PFSK-1 (cell line): ENCODE results near the gene GFI1.

Source experiments
- FOXP2 ChIP-seq: optimal IDR thresholded peaks from 2 replicates; pipeline ENCODE3; 2011; ENCODE audit warnings: borderline replicate concordance, control low read depth, inconsistent platforms; ENCODE audit not compliant: insufficient read depth; ENCODE audit errors: extremely low read length, extremely low read depth
- POLR2AphosphoS5 ChIP-seq: IDR thresholded peaks from 2 replicates; pipeline ENCODE4 v1.6.1; 2012; ENCODE audit warnings: low read depth, mild to moderate bottlenecking, control low read depth, low read length, moderate library complexity
- SIN3A ChIP-seq: IDR thresholded peaks from 2 replicates; pipeline ENCODE4 v1.6.1; 2012; ENCODE audit warnings: mild to moderate bottlenecking, low read length, moderate library complexity, borderline replicate concordance; ENCODE audit not compliant: insufficient read depth
- TAF1 ChIP-seq: IDR thresholded peaks from 2 replicates; pipeline ENCODE4 v1.6.1; 2012; ENCODE audit warnings: low read length, control low read depth, borderline replicate concordance; ENCODE audit not compliant: insufficient read depth
- TF ChIP-seq, protein P1 (sequence below), 2 experiments: IDR thresholded peaks; 2 replicates each; pipeline versions ENCODE4 v1.6.1 to v1.8.0; 2011 to 2012; ENCODE audit warnings: low read depth in 2 of 2, low read length in 2 of 2, control low read depth in 1 of 2, inconsistent platforms in 1 of 2, mild to moderate bottlenecking in 1 of 2, moderate library complexity in 1 of 2; ENCODE audit not compliant: insufficient read depth in 1 of 2

The GFI1 gene

DNA sequence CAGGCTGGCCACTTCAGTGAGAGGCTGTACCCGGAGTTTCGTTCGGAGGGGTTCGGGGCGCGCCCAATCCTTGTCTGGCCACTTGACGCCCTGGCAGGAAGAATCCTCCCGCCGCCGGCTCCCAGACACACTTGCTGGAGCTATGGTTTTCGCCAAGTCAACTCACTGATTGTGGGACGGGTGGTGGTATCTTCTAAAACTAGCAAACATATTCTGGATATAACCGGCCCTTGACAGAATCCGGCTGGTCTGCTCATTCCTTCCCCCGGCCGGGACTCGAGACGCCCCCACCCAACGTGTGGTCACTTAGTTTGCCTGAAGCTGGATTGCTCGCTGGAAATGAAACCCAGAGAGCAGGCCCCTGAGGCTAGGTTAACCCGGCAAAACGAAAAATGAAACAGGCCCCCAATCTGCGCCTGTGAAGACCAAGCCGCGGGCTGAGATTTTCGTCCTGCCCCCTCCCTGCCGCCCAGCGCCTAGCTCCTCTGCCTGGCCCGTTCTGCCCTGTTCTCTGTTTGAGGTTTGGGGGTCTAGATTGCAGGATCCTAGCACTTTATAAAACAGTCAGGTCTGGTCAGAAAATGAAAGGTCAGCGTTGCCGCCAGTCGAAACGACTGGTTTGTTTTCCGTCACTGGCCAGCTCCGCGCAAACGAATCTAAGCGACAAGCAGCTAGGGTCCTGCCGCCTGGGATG, 4.6 kb downstream of the GFI1 start:
- TF ChIP-seq, protein P1, sequence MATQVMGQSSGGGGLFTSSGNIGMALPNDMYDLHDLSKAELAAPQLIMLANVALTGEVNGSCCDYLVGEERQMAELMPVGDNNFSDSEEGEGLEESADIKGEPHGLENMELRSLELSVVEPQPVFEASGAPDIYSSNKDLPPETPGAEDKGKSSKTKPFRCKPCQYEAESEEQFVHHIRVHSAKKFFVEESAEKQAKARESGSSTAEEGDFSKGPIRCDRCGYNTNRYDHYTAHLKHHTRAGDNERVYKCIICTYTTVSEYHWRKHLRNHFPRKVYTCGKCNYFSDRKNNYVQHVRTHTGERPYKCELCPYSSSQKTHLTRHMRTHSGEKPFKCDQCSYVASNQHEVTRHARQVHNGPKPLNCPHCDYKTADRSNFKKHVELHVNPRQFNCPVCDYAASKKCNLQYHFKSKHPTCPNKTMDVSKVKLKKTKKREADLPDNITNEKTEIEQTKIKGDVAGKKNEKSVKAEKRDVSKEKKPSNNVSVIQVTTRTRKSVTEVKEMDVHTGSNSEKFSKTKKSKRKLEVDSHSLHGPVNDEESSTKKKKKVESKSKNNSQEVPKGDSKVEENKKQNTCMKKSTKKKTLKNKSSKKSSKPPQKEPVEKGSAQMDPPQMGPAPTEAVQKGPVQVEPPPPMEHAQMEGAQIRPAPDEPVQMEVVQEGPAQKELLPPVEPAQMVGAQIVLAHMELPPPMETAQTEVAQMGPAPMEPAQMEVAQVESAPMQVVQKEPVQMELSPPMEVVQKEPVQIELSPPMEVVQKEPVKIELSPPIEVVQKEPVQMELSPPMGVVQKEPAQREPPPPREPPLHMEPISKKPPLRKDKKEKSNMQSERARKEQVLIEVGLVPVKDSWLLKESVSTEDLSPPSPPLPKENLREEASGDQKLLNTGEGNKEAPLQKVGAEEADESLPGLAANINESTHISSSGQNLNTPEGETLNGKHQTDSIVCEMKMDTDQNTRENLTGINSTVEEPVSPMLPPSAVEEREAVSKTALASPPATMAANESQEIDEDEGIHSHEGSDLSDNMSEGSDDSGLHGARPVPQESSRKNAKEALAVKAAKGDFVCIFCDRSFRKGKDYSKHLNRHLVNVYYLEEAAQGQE (IDR thresholded peaks at IDR 0.05; ENCODE audit: insufficient read depth in 1 of 2, low read depth in 2 of 2, low read length in 2 of 2), result no peak
- TF ChIP-seq FOXP2 (no peak), POLR2AphosphoS5 (no peak), SIN3A (no peak), TAF1 (no peak)

DNA sequence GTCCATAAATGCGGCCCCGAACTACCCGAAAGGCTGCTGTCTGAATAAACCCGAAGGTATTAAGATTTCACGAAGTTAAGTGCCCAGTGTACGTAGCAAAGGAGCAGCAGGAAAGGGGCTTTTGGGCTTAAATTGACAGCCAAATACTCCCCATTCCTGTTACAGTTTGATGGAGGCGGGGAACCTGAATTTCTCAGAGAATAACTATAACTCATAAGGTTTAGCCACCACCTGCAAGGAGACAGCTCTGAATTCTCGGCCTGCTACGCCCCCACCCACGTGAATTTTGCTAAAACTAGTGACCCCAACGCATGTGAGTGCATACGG, 5.2 kb downstream of the GFI1 start:
- TF ChIP-seq POLR2AphosphoS5 (no peak), SIN3A (no peak), TAF1 (no peak), FOXP2 (no peak)
- TF ChIP-seq, protein P1 (IDR thresholded peaks at IDR 0.05; ENCODE audit: insufficient read depth in 1 of 2, low read depth in 2 of 2, low read length in 2 of 2), result no peak

DNA sequence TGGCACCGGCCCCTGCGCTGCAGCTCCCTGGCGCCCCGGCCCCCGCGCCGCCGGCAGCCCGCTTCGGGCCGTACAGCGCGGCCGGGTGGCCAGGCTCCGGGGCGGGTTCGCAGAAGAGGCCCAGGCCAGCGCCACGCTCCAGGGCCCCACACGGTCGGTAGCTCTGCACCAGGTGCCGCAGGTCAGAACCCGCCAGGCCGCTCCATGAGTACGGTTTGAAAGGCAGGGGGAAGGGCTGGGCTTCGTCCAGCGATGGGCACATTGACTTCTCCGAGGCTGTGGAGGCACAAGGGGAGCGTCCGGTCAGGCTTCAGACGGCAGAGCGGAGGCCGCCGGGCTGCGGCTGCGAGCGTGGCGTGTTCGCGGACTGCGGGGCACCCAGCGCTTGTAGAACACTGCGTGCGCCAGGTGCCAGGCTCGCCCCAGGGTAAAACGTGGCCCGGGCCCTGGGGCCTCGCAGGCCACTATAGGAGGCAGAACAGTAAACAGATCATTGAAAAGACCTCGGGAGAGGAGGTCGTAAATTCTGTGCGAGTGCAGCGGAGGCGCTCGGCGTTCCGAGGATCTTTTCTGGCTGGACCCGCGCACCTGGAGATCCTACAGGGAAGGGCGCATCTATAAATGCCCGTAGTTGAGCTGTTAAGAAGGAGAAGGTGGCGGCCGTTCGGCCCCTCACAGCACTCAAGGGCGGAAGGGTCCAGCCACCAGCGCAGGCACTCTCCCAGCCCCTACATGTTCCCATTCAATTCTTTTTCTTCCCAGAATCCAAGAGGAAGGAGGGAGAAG, 5.7 kb downstream of the GFI1 start:
- TF ChIP-seq POLR2AphosphoS5 (no peak), FOXP2 (no peak), SIN3A (no peak), TAF1 (no peak)
- TF ChIP-seq, protein P1 (IDR thresholded peaks at IDR 0.05; ENCODE audit: insufficient read depth in 1 of 2, low read depth in 2 of 2, low read length in 2 of 2), result no peak

DNA sequence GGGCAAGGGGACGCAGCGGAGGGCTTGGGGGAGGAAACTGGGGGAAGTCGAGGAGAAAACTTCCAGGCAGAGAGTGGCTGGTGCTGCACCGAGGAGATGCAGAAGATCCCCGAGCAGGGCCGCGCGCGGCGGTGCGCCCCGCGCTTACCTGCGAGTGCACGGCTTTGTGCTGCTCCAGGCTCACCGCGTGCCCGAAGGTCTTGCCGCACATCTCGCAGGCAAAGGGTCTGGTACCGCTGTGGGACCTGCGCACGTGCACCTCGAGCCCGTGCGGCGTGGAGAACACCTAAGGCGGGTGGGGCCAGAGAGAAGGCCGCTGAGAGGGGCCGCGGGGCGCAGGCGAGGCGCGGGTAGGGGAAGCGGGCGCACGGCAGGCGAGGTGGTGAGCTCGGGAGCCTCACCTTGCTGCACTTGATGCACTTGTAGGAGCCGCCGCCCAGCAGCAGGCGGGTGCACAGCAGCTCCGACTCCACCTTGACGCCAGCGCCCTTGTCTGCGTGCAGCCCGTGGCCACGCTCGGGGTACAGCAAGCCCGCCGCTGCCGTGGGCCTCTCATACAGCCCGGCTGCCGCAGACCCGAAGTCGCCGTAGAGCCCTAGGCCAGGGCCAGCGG, 6.4 kb downstream of the GFI1 start:
- no peak for TF ChIP-seq POLR2AphosphoS5
- no peak for TF ChIP-seq TAF1
- no peak for TF ChIP-seq SIN3A
- TF ChIP-seq FOXP2, result no peak
- TF ChIP-seq, protein P1 (IDR thresholded peaks at IDR 0.05; ENCODE audit: insufficient read depth in 1 of 2, low read depth in 2 of 2, low read length in 2 of 2), result no peak
